Iris pigment epithelial cell (primary cell): ENCODE measurements around the gene GLRA1.

ENCODE experiments used
- DNase-seq: peaks from one replicate; pipeline ENCODE4 v3.0.0-alpha.2; 2011; ENCODE audit warnings: low read depth

The GLRA1 gene

DNA sequence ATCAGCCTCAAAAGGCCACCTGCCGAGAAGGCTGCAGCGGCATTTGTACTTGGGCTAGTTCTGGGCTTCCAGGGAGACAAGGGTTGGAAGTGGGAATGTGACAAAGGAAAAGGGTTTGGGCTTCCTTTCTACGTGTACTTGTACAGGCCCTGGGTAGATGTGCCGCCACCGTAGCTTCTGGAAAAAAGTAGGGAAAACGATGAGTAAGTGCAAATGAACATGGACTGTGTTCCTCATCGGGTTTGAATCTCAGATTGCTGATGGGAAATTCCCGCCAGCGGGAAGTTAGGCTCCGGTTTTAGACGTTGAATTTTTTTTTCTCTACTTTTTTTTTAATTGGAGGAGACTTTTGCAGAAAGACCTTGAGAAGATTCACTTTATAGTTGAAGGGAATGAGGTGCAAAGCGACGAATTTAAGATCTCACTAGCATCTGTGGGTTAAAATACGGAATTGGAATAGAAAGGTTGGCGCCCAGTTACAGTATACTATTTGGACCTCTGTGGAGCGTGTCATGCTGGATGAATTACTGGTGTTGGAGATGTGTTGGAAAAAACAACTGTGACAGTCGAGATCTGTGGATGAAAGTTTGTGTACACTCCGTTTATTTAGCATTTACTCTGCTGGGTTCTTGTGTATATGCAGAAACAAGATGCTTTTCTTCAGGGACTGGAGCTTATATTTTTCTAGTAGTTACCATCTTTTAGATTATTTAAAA is 151.6 kb downstream of the GLRA1 start:
- peak; percentile 42 for DNase-seq
